Coronary artery (tissue), 2 donors: ENCODE results near the gene ASB11.
"Not testable (repeated sequence)": the region's sequence is repeated elsewhere in the genome, so short reads cannot be mapped to it uniquely, and the experiment has no call there.

Experiments
- DNase-seq: peaks from one replicate; pipeline ENCODE4 v3.0.0-alpha.2; 2017; ENCODE audit warnings: low spot score
- H3K27ac ChIP-seq, 2 donors: fragments of 200-600 bp; sonication (generic); one replicate each; pipeline ENCODE4 v1.5.1; 2016 to 2019
- H3K4me3 ChIP-seq: fragments of 200-600 bp; sonication (generic); 2 replicates; pipeline ENCODE4 v1.5.1; 2016; ENCODE audit warnings: mild to moderate bottlenecking, moderate library complexity
- TF ChIP-seq, protein P1 (sequence below): fragments of 200-600 bp; sonication (generic); IDR thresholded peaks from one replicate; pipeline ENCODE4 v1.5.1; 2019; ENCODE audit warnings: antibody characterized with exemption

ASB11 gene

DNA sequence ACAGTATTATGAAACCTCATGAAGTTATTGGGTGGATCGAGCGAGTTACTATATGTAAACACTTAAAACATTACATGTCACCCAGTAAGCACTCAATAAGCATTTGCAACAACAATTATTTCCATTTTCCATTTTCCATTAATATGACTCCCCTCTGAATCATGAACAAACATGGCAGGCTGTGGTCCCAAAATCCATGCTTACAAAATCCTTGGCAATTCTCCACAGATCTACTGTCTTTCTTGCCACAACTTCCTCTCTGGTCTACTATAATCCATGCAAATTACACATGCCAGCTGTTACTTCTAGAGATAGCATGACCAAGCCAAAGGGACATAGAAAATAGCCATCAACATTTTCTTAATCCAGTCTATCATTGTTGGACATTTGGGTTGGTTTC, 22.0 kb downstream of the ASB11 start:
- TF ChIP-seq, protein P1, sequence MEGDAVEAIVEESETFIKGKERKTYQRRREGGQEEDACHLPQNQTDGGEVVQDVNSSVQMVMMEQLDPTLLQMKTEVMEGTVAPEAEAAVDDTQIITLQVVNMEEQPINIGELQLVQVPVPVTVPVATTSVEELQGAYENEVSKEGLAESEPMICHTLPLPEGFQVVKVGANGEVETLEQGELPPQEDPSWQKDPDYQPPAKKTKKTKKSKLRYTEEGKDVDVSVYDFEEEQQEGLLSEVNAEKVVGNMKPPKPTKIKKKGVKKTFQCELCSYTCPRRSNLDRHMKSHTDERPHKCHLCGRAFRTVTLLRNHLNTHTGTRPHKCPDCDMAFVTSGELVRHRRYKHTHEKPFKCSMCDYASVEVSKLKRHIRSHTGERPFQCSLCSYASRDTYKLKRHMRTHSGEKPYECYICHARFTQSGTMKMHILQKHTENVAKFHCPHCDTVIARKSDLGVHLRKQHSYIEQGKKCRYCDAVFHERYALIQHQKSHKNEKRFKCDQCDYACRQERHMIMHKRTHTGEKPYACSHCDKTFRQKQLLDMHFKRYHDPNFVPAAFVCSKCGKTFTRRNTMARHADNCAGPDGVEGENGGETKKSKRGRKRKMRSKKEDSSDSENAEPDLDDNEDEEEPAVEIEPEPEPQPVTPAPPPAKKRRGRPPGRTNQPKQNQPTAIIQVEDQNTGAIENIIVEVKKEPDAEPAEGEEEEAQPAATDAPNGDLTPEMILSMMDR: no peak
- DNase-seq: no peak
- Histone ChIP-seq H3K27ac (no peak overlapping the region), H3K4me3 (no peak overlapping the region)

DNA sequence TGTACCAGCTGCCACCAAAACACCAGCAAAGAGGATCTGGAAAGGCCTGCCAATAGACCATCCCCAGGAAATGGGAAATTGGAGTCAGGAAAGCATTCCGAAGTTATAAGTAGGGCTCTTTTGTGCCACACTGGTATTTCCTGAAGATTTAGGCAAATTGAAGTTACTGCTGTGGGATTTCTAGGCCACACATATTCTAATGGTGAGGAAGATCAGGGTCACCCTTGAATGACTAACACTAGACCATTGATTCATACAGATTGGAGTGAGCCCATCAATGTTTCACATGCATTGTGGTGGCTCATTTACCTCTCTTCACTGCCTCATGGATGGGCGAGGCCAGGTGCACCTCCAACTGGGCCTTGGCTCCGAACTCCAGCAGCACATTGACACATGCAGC, 22.6 kb downstream of the ASB11 start:
- TF ChIP-seq, protein P1: no peak
- Histone ChIP-seq H3K27ac (no peak overlapping the region), H3K4me3 (no peak overlapping the region)
- no peak for DNase-seq

DNA sequence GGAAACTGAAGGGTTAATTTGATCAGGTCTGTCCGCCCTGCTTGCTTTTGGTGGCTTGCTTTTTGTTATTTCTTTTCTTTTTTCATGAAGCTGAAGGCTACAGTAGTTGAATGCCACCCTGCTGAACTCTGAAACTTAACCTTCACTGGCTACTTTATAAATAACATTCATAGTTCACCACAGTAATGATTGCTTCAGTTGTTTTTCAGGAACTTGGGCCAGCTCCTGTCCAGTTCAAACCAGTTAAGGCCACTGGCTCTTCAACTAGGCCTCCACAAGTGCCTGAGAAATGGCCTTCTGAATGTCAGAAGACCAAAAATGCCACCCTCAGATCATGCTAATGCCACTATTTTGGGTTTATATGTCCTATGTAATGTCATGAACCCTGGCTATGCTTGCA, 37.8 kb downstream of the ASB11 start:
- TF ChIP-seq, protein P1: no peak
- no peak overlapping the region for H3K4me3 ChIP-seq
- DNase-seq: no peak
- H3K27ac ChIP-seq: no peak overlapping the region

DNA sequence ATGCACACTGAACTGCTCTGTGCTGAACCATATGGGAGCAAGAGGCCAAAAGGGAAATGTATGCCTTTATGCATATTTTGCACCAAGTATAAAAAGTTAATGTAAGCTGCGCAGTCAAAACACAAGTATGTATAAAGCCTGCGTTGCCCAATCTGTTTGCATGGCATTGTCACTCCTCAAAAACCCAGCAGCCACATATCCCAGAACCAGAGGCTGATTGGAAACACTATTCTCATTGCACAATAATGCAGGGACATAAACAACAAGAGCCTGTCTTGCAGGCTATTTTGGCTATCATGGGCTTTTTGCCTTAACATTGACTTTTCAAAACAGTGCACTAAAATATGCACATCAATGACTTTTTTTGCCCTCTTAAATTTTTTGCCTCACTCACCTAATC, 40.5 kb downstream of the ASB11 start:
- DNase-seq: no peak
- no peak overlapping the region for H3K4me3 ChIP-seq
- H3K27ac ChIP-seq: no peak overlapping the region
- TF ChIP-seq, protein P1: no peak

DNA sequence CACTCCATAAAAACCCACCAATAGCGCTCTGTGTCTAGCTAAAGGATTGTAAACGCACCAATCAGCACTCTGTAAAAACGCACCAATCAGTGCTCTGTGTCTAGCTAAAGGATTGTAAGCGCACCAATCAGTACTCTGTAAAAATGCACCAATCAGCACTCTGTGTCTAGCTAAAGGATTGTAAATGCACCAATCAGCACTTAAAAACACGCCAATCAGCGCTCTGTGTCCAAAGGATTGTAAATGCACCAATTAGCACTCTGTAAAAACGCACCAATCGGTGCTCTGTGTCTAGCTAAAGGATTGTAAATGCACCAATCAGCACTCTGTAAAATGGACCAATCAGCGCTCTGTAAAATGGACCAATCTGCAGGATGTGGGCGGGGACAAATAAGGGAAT, 42.2 kb downstream of the ASB11 start:
- H3K4me3 ChIP-seq, H3K27ac ChIP-seq, DNase-seq: not testable (repeated sequence)

DNA sequence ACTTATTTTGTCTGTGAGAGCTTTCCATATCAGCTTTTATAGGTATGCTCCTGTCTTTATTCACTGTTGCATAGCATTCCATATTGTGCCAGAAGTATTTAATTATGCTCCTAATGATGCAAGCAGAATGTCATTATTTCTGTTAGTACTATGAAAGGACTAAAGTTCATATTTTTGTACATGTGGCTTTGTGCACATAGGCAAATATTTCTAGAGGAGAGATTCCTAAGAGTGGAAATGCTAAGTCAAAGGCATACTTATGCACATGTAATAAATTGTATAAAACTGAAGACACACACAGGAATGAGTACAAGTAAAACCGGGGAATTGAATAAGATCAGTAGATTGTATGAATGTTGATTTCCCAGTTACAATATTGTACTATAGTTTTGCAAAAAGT, 43.7 kb downstream of the ASB11 start:
- Histone ChIP-seq H3K27ac (no peak overlapping the region), H3K4me3 (no peak overlapping the region)
- TF ChIP-seq, protein P1: no peak
- no peak for DNase-seq

DNA sequence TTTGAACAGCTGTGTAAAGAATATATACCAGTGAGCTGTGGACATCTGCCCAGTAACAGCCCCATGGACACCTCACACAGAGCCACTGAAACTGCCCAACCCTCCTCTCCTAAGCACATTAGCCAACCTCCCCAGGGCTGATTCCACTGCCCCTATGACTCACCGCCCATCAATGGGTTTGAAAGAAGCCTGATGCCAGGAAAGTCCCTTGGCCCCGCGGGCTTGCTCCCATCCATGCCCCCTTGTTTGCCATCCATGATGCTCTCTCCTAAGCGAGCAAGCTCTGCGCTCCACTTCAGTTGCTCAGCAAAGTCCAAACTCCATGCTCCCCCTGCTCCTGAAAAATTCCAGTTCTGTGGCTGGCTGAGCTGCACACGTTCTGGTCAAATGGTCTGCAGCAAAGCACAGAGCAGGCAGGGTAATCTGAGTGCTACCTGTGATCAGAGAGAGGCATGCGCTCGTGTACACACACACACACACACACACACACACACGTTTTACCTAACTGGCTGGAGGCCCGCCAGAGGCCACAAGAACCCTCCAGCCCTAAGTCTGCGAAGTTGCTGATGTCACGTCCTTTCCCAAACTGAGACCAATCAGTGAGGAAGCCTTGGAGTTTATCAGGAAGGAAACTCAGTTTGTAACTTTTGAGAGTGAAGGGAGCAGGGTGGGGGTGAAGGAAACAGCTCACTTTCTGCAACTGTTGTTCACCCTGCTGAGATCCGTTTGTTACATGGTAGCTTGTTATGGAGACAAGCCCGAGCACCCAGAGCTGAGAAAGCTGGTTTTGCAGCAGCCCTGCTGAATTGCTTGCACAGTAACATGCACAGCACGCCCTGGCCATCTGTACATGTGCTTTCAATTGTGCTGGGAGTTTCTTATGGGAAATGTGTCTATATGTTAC, 45.6 kb downstream of the ASB11 start, which contains the start of gene ASB9:
Gene ASB9, minus strand, starts transcription at position 466 of the 904 bp plus-strand sequence. Its CDS starts 209 bp downstream, at position 257.
- TF ChIP-seq, protein P1: no peak
- no peak for DNase-seq
- peak within 1 kb of the TSS in 1 of 2 donors; percentile 60 for H3K27ac ChIP-seq

More for the DNA sequence above, 45.6 kb downstream of the ASB11 start, which contains the start of gene ASB9:
- peak within 1 kb of the TSS; percentile 57 for H3K4me3 ChIP-seq
